B cell (primary cell): ENCODE measurements around the gene ARNT2.

Experiments used
- CTCF ChIP-seq: fragments of 200-600 bp; IDR thresholded peaks from one replicate; pipeline ENCODE4 v1.8.0; 2022; ENCODE audit warnings: antibody characterized with exemption, mild to moderate bottlenecking
- EZH2 ChIP-seq: IDR thresholded peaks from 2 replicates; pipeline ENCODE4 v1.6.1; 2012; ENCODE audit warnings: borderline replicate concordance, low read depth, mild to moderate bottlenecking, moderate library complexity, low read length; ENCODE audit not compliant: insufficient read depth, poor library complexity, severe bottlenecking

- TF ChIP-seq CTCF (no peak), EZH2 (no peak)
Observed at GRCh38 chr15:80588801-80589200, 184.6 kb downstream of the ARNT2 start.
